Fibroblast of the aortic adventitia (primary cell): ENCODE data around the gene FAM13C. TPM values are rescaled to one million over a fixed set of nuclear protein-coding genes. Genes with fewer than 3 reads are reported as not detected.

Source experiments
- DNase-seq: peaks from one replicate; pipeline ENCODE4 v3.0.0-alpha.2; 2010; ENCODE audit warnings: low read depth
- H3K4me3 ChIP-seq: 2 replicates; pipeline ENCODE4 v1.5.1; 2011; ENCODE audit warnings: low read depth, mild to moderate bottlenecking, control low read depth, low read length, moderate library complexity
- total RNA-seq: library from RNA; depleted of rRNA; stranded (reverse); fragments of >200 nt; gene quantifications from 2 replicates; pipeline ENCODE4 v1.2.3, GENCODE V29; 2012; ENCODE audit warnings: low replicate concordance
- TF ChIP-seq, protein P1 (sequence below): IDR thresholded peaks from 2 replicates; pipeline ENCODE4 v1.5.1; 2011; ENCODE audit warnings: mild to moderate bottlenecking, low read length, control low read depth, inconsistent platforms; ENCODE audit not compliant: insufficient read depth

FAM13C gene
- total RNA-seq, 1 donor: 3.3 TPM

DNA sequence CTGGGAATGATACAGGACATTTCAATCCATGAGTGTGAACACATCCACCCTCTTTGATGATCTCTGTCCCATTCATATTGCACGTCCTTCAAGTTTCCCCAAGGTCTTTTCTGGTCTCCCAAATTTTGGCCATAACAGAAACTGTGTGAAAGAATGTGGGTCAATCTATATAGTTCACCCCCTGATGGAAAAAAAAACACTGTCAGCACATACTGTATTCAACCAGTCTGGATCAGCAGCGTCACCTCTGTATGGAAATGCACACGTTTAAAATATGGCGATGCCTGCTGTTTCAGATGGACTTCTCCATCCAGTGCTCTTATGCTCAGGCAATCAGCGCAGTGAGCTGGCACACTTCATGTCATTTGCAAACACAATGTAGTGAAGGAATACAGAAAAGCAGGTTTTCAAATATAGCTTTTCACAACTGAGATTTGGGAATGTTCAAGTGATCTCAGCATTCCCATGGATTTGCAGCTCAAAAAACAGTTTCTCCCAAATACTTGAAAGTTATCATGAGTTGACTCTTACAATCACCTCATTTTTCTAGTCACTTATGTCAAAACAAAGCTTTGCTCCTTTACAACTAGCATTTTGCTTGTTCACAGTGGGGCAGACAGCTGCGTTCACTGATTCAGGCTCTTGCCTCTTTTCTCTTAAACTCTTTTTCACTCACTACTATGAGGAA is 61.1 kb downstream of the FAM13C start:
- TF ChIP-seq, protein P1, sequence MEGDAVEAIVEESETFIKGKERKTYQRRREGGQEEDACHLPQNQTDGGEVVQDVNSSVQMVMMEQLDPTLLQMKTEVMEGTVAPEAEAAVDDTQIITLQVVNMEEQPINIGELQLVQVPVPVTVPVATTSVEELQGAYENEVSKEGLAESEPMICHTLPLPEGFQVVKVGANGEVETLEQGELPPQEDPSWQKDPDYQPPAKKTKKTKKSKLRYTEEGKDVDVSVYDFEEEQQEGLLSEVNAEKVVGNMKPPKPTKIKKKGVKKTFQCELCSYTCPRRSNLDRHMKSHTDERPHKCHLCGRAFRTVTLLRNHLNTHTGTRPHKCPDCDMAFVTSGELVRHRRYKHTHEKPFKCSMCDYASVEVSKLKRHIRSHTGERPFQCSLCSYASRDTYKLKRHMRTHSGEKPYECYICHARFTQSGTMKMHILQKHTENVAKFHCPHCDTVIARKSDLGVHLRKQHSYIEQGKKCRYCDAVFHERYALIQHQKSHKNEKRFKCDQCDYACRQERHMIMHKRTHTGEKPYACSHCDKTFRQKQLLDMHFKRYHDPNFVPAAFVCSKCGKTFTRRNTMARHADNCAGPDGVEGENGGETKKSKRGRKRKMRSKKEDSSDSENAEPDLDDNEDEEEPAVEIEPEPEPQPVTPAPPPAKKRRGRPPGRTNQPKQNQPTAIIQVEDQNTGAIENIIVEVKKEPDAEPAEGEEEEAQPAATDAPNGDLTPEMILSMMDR: no peak
- DNase-seq: no peak
- H3K4me3 ChIP-seq: no peak overlapping the region

DNA sequence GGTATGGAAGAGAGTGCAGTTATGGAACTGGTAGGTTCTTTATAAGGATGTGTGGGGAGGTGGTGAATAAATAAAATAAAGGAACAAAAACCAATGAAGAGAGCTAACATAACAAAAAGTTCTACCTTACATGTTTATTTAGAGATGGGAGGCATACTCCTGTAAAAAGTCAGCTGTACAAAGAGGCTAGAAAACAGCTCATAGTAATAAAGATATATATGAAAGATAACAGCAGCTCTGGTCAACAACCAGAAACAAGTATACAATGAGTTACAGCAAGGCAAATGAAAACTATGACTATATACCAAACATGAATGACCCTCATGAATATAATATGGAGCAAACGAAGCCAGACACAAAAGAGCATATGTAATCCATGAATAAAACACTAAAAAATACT is 62.0 kb downstream of the FAM13C start:
- DNase-seq: no peak
- TF ChIP-seq, protein P1: no peak
- no peak overlapping the region for H3K4me3 ChIP-seq

DNA sequence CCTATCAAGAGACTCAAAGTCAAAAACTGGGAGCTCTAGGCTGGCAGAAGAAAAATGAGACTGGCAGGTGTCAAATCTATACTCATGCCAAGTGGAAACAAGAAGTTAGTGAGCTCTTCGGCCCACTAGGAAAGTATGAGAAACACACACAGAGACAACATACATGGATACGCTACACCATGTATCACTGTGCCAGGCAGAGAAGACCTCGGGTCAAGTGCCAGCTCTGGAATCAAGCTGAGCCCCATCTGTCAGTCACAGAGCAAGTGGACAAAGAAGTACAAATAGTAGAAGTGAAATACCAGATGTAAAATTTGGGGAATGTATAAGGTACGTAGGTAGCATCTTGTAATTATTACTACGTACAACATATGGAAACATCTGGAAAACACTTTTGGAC is 62.4 kb downstream of the FAM13C start:
- no peak for DNase-seq
- TF ChIP-seq, protein P1: no peak
- H3K4me3 ChIP-seq: no peak overlapping the region

DNA sequence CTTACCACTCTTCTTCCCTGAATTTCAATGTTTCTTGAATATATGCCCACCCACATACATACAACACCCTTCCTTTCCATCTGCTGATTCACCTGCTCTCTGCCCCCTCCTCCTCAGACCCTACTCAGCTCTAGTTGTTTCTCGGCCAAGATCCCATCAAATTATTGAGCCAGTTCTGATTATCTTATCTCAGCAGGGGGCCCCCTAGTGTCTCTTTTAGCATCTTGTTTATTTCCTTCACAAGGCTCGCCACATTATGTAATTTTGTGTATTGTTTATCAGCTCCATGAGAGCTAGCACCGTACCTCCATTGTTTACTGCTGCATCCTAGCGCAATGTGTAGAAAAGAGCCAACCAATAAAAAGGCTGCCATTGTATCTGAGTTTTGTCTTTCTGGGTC is 71.9 kb downstream of the FAM13C start:
- TF ChIP-seq, protein P1: no peak
- no peak overlapping the region for H3K4me3 ChIP-seq
- DNase-seq: no peak

DNA sequence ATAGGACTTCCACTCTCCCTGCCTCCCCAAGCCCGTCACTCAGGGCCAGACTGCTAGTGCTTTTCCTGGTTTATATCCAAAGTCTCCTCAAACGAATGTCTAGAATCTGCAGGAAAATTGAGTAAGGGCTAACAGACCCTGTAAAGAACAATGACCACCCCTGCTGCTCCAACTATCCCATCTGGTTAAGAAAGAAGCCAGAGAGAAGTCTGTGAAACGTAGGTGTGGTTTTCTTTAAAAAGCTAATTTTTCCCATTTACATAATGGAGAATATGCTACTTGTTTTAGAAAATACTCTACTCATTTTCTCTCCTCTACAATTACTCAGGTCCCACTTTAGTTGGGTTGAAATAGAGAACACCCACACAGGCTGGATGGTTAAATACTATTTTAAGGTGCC is 72.5 kb downstream of the FAM13C start:
- DNase-seq: no peak
- no peak overlapping the region for H3K4me3 ChIP-seq
- TF ChIP-seq, protein P1: no peak

DNA sequence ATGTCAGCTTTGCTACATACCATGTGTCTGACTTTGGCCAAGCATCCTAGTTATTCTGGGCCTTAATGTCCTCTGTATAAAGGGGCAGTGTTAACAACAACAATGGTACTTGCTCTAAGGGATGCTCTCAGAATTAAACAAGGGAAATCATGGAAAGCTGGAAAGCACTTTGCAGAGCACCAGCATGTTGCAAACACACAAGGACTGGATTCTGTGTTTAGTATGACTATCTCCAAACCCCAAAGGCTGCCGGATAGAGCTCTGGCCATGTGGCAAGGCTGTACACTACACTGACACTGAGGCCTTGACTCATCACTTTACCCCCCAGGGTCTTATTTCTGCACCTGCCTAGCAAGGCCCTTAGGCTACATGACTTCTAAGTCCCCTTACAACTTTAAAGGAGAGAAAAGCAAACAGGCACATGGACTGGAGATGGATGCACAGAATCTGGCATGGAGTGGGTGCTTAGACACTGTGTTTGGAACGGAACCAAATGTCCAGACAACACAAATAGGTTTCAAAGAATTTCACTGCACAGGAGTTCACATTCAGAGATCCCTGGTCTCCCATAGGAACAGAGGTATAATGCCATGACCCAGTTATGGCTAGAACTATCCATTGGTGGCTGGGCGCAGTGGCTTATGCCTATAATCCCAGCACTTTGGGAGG is 74.6 kb downstream of the FAM13C start:
- TF ChIP-seq, protein P1: no peak
- no peak for DNase-seq

More for the DNA sequence above, 74.6 kb downstream of the FAM13C start:
- H3K4me3 ChIP-seq: no peak overlapping the region
